GM12878 (cell line): Measurements from ENCODE around the gene HLA-B. TPM values are rescaled to one million over a fixed set of nuclear protein-coding genes. Genes with fewer than 3 reads are reported as not detected.

Source experiments
- ATAC-seq: fragments of 200-7000 bp; cut with Tn5 transposase; 3 replicates; pipeline ENCODE4 v1.9.1; 2020; ENCODE audit warnings: mild to moderate bottlenecking, moderate library complexity
- BruUV-seq: library from RNA; stranded (reverse); fragments of 400-500 nt; replicated peaks from 2 replicates; lab custom pipeline; 2021; lab: Mats Ljungman, UMichigan
- CTCF ChIA-PET: fragments of 300-600 bp; sonication (Branson Sonifier 250); formaldehyde crosslinking; extraction: SDS; loops from one replicate; lab custom pipeline; 2021; ENCODE audit warnings: inconsistent platforms; lab: Yijun Ruan, JAX
- POLR2A ChIA-PET: fragments of 350-600 bp; formaldehyde crosslinking; extraction: SDS; loops from one replicate; lab custom pipeline; 2021; ENCODE audit warnings: inconsistent platforms; lab: Charles Lee
- RAD21 ChIA-PET: fragments of 300-600 bp; sonication (Branson Sonifier 250); formaldehyde crosslinking; loops from one replicate; lab custom pipeline; 2023; ENCODE audit warnings: antibody characterized with exemption; ENCODE audit not compliant: unreplicated experiment; lab: Charles Lee
- SMC1A ChIA-PET: fragments of 300-600 bp; sonication (Branson Sonifier 250); formaldehyde crosslinking; loops from one replicate; lab custom pipeline; 2023; ENCODE audit not compliant: unreplicated experiment, uncharacterized antibody; lab: Charles Lee
- DNase-seq: peaks from one replicate; pipeline ENCODE4 v3.0.0-alpha.2; 2011; ENCODE audit warnings: low read depth, low spot score
- FAIRE-seq: peaks from 3 replicates; lab custom pipeline; 2011; peaks lifted over from hg19 to GRCh38; lab: Jason Lieb, UNC
- H2AFZ ChIP-seq: 2 replicates; pipeline ENCODE4 v1.6.0; 2011; ENCODE audit warnings: low read depth, low read length, control low read depth; ENCODE audit not compliant: control insufficient read depth
- H3K27ac ChIP-seq: 2 replicates; pipeline ENCODE4 v1.5.1; 2011; ENCODE audit warnings: control low read depth; ENCODE audit not compliant: control insufficient read depth, insufficient read depth
- H3K27me3 ChIP-seq, 2 experiments: replicated peaks in 1 of 2; 2 replicates each; pipeline versions ENCODE4 v1.6.0 to v1.6.1; 2011; ENCODE audit warnings: low read length in 1 of 2; ENCODE audit not compliant: control insufficient read depth in 2 of 2, insufficient read depth in 2 of 2
- H3K36me3 ChIP-seq, 2 experiments: 2 replicates each; pipeline ENCODE4 v1.5.1; 2011; ENCODE audit warnings: low read length in 1 of 2; ENCODE audit not compliant: control insufficient read depth in 2 of 2, insufficient read depth in 2 of 2
- H3K4me1 ChIP-seq: 2 replicates; pipeline ENCODE4 v1.6.1; 2011; ENCODE audit warnings: mild to moderate bottlenecking, low read length, moderate library complexity, mixed read lengths; ENCODE audit not compliant: control insufficient read depth, insufficient read depth
- H3K4me2 ChIP-seq: 2 replicates; pipeline ENCODE4 v1.6.0; 2011; ENCODE audit warnings: control low read depth; ENCODE audit not compliant: control insufficient read depth, insufficient read depth
- H3K4me3 ChIP-seq: fragments of 200-600 bp; sonication (generic); 2 replicates; pipeline ENCODE4 v1.5.1; 2016
- H3K79me2 ChIP-seq: 2 replicates; pipeline ENCODE4 v1.6.0; 2011; ENCODE audit warnings: low read length; ENCODE audit not compliant: control insufficient read depth, insufficient read depth
- H3K9ac ChIP-seq: 2 replicates; pipeline ENCODE4 v1.8.0; 2011; ENCODE audit warnings: low read length, control low read depth, mixed read lengths; ENCODE audit not compliant: control insufficient read depth, insufficient read depth
- H3K9me3 ChIP-seq: replicated peaks from 3 replicates; pipeline ENCODE4 v1.5.1; 2011; ENCODE audit warnings: mild to moderate bottlenecking, low read length; ENCODE audit not compliant: control insufficient read depth, insufficient read depth
- H4K20me1 ChIP-seq: 2 replicates; pipeline ENCODE4 v1.6.0; 2011; ENCODE audit not compliant: control insufficient read depth, insufficient read depth
- E2F8 ChIP-seq: fragments of 450-650 bp; IDR thresholded peaks from 2 replicates; pipeline ENCODE4 v1.6.1; 2018; ENCODE audit warnings: mild to moderate bottlenecking, low read depth, moderate library complexity; ENCODE audit not compliant: partially characterized antibody
- ETV6 ChIP-seq, 2 experiments: fragments of 450-650 bp in 1 of 2; IDR thresholded peaks in 1 of 2; conservative IDR thresholded peaks in 1 of 2; 2 replicates each; pipeline ENCODE4 v1.6.1; 2014; ENCODE audit warnings: antibody characterized with exemption in 1 of 2, borderline replicate concordance in 1 of 2, low read depth in 1 of 2, mild to moderate bottlenecking in 1 of 2, moderate library complexity in 1 of 2
- EZH2 ChIP-seq: IDR thresholded peaks from 2 replicates; pipeline ENCODE4 v1.6.1; 2012; ENCODE audit warnings: low read depth, mild to moderate bottlenecking, control low read depth, inconsistent platforms, low read length, borderline replicate concordance; ENCODE audit not compliant: control insufficient read depth
- IKZF1 ChIP-seq: fragments of 450-650 bp; conservative IDR thresholded peaks from 2 replicates; pipeline ENCODE4 v1.6.1; 2017; ENCODE audit warnings: antibody characterized with exemption, mild to moderate bottlenecking
- MEF2A ChIP-seq: IDR thresholded peaks from 2 replicates; pipeline ENCODE4 v1.6.1; 2011; ENCODE audit warnings: low read depth, mild to moderate bottlenecking, low read length, moderate library complexity; ENCODE audit not compliant: insufficient read depth
- MXI1 ChIP-seq: fragments of 150-350 bp; IDR thresholded peaks from 2 replicates; pipeline ENCODE4 v1.6.1; 2011; ENCODE audit warnings: low read depth, mild to moderate bottlenecking, inconsistent platforms, low read length, improper control_type of control experiment
- PKNOX1 ChIP-seq: fragments of 450-650 bp; IDR thresholded peaks from 2 replicates; pipeline ENCODE4 v1.6.1; 2016; ENCODE audit warnings: mild to moderate bottlenecking
- POLR2A ChIP-seq: IDR thresholded peaks from 2 replicates; pipeline ENCODE4 v1.6.1; 2011; ENCODE audit warnings: low read depth, mild to moderate bottlenecking, low read length
- PRDM15 ChIP-seq: fragments of 450-650 bp; formaldehyde crosslinking; IDR thresholded peaks from 2 replicates; pipeline ENCODE4 v1.4.0; 2020; ENCODE audit warnings: mild to moderate bottlenecking, moderate library complexity
- SUPT20H ChIP-seq: IDR thresholded peaks from 2 replicates; pipeline ENCODE4 v1.6.1; 2011; ENCODE audit warnings: low read depth, mild to moderate bottlenecking, low read length, moderate library complexity, borderline replicate concordance; ENCODE audit not compliant: control insufficient read depth
- ZSCAN29 ChIP-seq: fragments of 450-650 bp; IDR thresholded peaks from 2 replicates; pipeline ENCODE4 v1.6.1; 2017; ENCODE audit warnings: mild to moderate bottlenecking, moderate library complexity
- WGBS: methylation state at CpG from one replicate; pipeline ENCODE4 v1.1.6; 2016; ENCODE audit warnings: low lambda C conversion rate; ENCODE audit not compliant: insufficient replicate concordance, insufficient coverage; ENCODE audit errors: missing lambda C conversion rate; 5-methylcytosine and 5-hydroxymethylcytosine counted together
- in situ Hi-C: fragments of 300-500 bp; cut with MboI; formaldehyde crosslinking; loops from 9 replicates; pipeline ENCODE4 v1.14.3; 2018; ENCODE audit warnings: mixed read lengths
- intact Hi-C: fragments of 100-400 bp; cut with micrococcal nuclease; formaldehyde crosslinking; loops from one replicate; pipeline ENCODE4 v1.14.2; 2022; ENCODE audit not compliant: unreplicated experiment
- polyA plus RNA-seq, 11 experiments: library from polyadenylated mRNA; depleted of rRNA in 4 of 11; unstranded in 6 of 11; stranded (reverse) in 5 of 11; fragments of >200 nt; fragmentation: Nextera tagmentation in 4 of 11; fragmentation: Illumina TruSeq in 1 of 11; extraction: Ambion mirVana in 4 of 11; extraction: Trizol in 1 of 11; gene quantifications; 1 replicate in 1 of 11; 2 replicates in 10 of 11; pipeline versions ENCODE4 v1.2.1 to v1.2.3, GENCODE V29; 2011 to 2016; ENCODE audit warnings: inconsistent platforms in 2 of 11, missing spikeins in 2 of 11, low read depth in 1 of 11
- total RNA-seq, 4 experiments: library from RNA; depleted of rRNA in 3 of 4; stranded (reverse); fragments of >200 nt in 3 of 4; fragmentation: Illumina TruSeq in 1 of 4; extraction: Trizol in 1 of 4; gene quantifications; 2 replicates each; pipeline versions ENCODE4 v1.2.1 to v1.2.3, GENCODE V29; 2013 to 2021

The HLA-B gene
- total and polyA plus RNA-seq, 10 of the 15 experiments (the other 5 are each of a cell fraction or from before 2014, with no cell fraction given), result 820 to 5,128 (median 3,370) TPM

- no peaks in the 10 kb centered on the region; the same call in 2 of the 3 replicates for H3K9me3 ChIP-seq
- no peaks in the 10 kb centered on the region for H3K36me3 ChIP-seq
- RAD21 ChIA-PET, result interaction anchor here (0.6 to 6.9 kb wide), 19 partner anchors 8 to 237 kb away, joined by 3 to 84 read pairs (median 4); no protein-coding TSS in a partner anchor
- H3K79me2 ChIP-seq, result no peaks in the 10 kb centered on the region
- peak overlapping the region; percentile 73 for H3K4me3 ChIP-seq
- in situ Hi-C loops (loop anchor here (5.0 kb wide), 2 partner anchors 170 to 230 kb away; partner anchors contain the start of gene PSORS1C2), intact Hi-C loops (loop anchor here (1.0 to 2.0 kb wide), 2 partner anchors 170 to 230 kb away; no protein-coding TSS in a partner anchor)
- H2AFZ ChIP-seq, result peak overlapping the region; percentile 82
- no peaks in the 10 kb centered on the region; a peak in 1 of 4 replicates for H3K27me3 ChIP-seq
- CTCF ChIA-PET, result interaction anchor here (0.6 to 4.1 kb wide), 41 partner anchors 9 to 280 kb away, joined by 3 to 69 read pairs (median 4); partner anchors contain the start of genes HLA-B, PSORS1C2 and TCF19
- peaks cover 6% of the 10 kb centered on the region for H3K4me1 ChIP-seq
- peak; percentile 81 for FAIRE-seq
- DNase-seq, result peak; percentile 58
- peak overlapping the region; percentile 86 for H3K4me2 ChIP-seq
- ATAC-seq, result peak; percentile 100
- POLR2A ChIA-PET, result interaction anchor here (0.6 to 2.0 kb wide), 4 partner anchors 8 to 461 kb away, joined by 3 to 6 read pairs (median 4); no protein-coding TSS in a partner anchor
- H4K20me1 ChIP-seq, result no peaks in the 10 kb centered on the region
- no peak overlapping the region for H3K27ac ChIP-seq
- BruUV-seq, result no TSS peak
- H3K9ac ChIP-seq, result peak overlapping the region; percentile 51; the same call in 1 of the 2 replicates
- SMC1A ChIA-PET, result interaction anchor here (0.6 to 4.2 kb wide), 22 partner anchors 9 to 228 kb away, joined by 3 to 35 read pairs (median 5); partner anchors contain the start of gene PSORS1C2
- 8% methylated on average over 28 of the region's 30 CpGs for WGBS
- TF ChIP-seq PRDM15 (CRISPR knock-in tag), result no peak
- no peak for TF ChIP-seq ZSCAN29
- TF ChIP-seq ETV6 (conservative IDR thresholded peaks at IDR 0.05 in 1 of 2, IDR thresholded peaks at IDR 0.05 in 1 of 2; ENCODE audit: borderline replicate concordance in 1 of 2, low read depth in 1 of 2), result no peak
- peak; percentile 83 for TF ChIP-seq PKNOX1
- no peak for TF ChIP-seq MEF2A
- no peak for TF ChIP-seq EZH2
- no peak for TF ChIP-seq POLR2A
- no peak for TF ChIP-seq E2F8
- TF ChIP-seq SUPT20H, result no peak
- TF ChIP-seq MXI1, result no peak
- peak; percentile 81 for TF ChIP-seq IKZF1
These were observed 9.9 kb upstream of the HLA-B start for GRCh38 chr6:31366693-31367470.
